Fibroblast of lung (primary cell): ENCODE measurements around the gene ARL4D. TPM values are rescaled to one million over a fixed set of nuclear protein-coding genes. Genes with fewer than 3 reads are reported as not detected.

Experiments
- DNase-seq, 2 donors: peaks; one replicate each; pipeline versions ENCODE4 v3.0.0 to v3.0.0-alpha.2; 2010; ENCODE audit warnings: low read depth in 2 of 2
- H2AFZ ChIP-seq: 2 replicates; pipeline ENCODE4 v1.5.1; 2012; ENCODE audit warnings: low read length, control low read depth, inconsistent platforms
- H3K27ac ChIP-seq: 2 replicates; pipeline ENCODE4 v1.5.1; 2011; ENCODE audit warnings: low read length, control low read depth; ENCODE audit not compliant: insufficient read depth
- H3K27me3 ChIP-seq: 2 replicates; pipeline ENCODE4 v1.5.1; 2011; ENCODE audit warnings: mild to moderate bottlenecking, low read length; ENCODE audit not compliant: control insufficient read depth, insufficient read depth
- H3K36me3 ChIP-seq: 2 replicates; pipeline ENCODE4 v1.5.1; 2011; ENCODE audit warnings: low read length; ENCODE audit not compliant: control insufficient read depth, insufficient read depth
- H3K4me1 ChIP-seq: 2 replicates; pipeline ENCODE4 v1.5.1; 2011; ENCODE audit warnings: low read length; ENCODE audit not compliant: control insufficient read depth, insufficient read depth; ENCODE audit errors: extremely low read depth
- H3K4me2 ChIP-seq: 2 replicates; pipeline ENCODE4 v1.5.1; 2011; ENCODE audit warnings: low read length, control low read depth; ENCODE audit not compliant: insufficient read depth; ENCODE audit errors: extremely low read depth
- H3K4me3 ChIP-seq, 4 experiments: fragments of 200-600 bp in 1 of 4; sonication (generic) in 1 of 4; replicated peaks in 1 of 4; 2 replicates each; pipeline ENCODE4 v1.5.1; 2011 to 2016; ENCODE audit warnings: low read length in 4 of 4, low read depth in 3 of 4, mild to moderate bottlenecking in 3 of 4, control low read depth in 2 of 4, inconsistent platforms in 1 of 4, mixed read lengths in 1 of 4; ENCODE audit not compliant: insufficient read depth in 1 of 4; ENCODE audit errors: control extremely low read depth in 1 of 4
- H3K79me2 ChIP-seq: 2 replicates; pipeline ENCODE4 v1.5.1; 2012; ENCODE audit warnings: mild to moderate bottlenecking, low read length, inconsistent platforms; ENCODE audit not compliant: control insufficient read depth, insufficient read depth
- H3K9ac ChIP-seq: 2 replicates; pipeline ENCODE4 v1.5.1; 2011; ENCODE audit warnings: mild to moderate bottlenecking, low read length, control low read depth; ENCODE audit not compliant: insufficient read depth
- H3K9me3 ChIP-seq: 2 replicates; pipeline ENCODE4 v1.5.1; 2012; ENCODE audit warnings: low read depth, low read length; ENCODE audit not compliant: control insufficient read depth, insufficient read depth
- H4K20me1 ChIP-seq: 2 replicates; pipeline ENCODE4 v1.5.1; 2011; ENCODE audit warnings: low read length; ENCODE audit not compliant: control insufficient read depth, insufficient read depth; ENCODE audit errors: extremely low read depth
- EZH2 ChIP-seq: IDR thresholded peaks from 2 replicates; pipeline ENCODE4 v1.5.1; 2012; ENCODE audit warnings: low read length, control low read depth, mild to moderate bottlenecking; ENCODE audit errors: missing control alignments
- polyA plus RNA-seq, 2 donors: library from polyadenylated mRNA; depleted of rRNA in 1 of 2; stranded (reverse) in 1 of 2; unstranded in 1 of 2; fragments of >200 nt; gene quantifications; 2 replicates each; pipeline ENCODE4 v1.2.1, GENCODE V29; 2011 to 2012; ENCODE audit warnings: missing spikeins in 1 of 2
- total RNA-seq: library from RNA; depleted of rRNA; stranded (reverse); fragments of >200 nt; gene quantifications from 2 replicates; pipeline ENCODE4 v1.2.1, GENCODE V29; 2014
- TF ChIP-seq, protein P1 (sequence below), 2 donors: IDR thresholded peaks in 1 of 2; conservative IDR thresholded peaks in 1 of 2; 1 replicate in 1 of 2; 2 replicates in 1 of 2; pipeline ENCODE4 v1.5.1; 2011 to 2012; ENCODE audit warnings: low read length in 2 of 2, control low read depth in 1 of 2, inconsistent platforms in 1 of 2, low read depth in 1 of 2, mild to moderate bottlenecking in 1 of 2

ARL4D gene
- total and polyA plus RNA-seq, 2 donors (not counting 1 experiment from before 2014, with no cell fraction given), result 12.5 to 46.4 TPM

GRCh38 chr17:43367737-43368242, 31.0 kb upstream of the ARL4D start:
- Histone ChIP-seq H2AFZ (no peak overlapping the region), H3K27me3 (no peaks in the 10 kb centered on the region), H3K4me1 (peaks cover 7% of the 10 kb centered on the region), H4K20me1 (no peaks in the 10 kb centered on the region), H3K9ac (peak overlapping the region; percentile 75), H3K36me3 (no peaks in the 10 kb centered on the region), H3K4me3 (peak overlapping the region; percentile 17 to 44 (median 34)), H3K79me2 (no peaks in the 10 kb centered on the region), H3K9me3 (no peaks in the 10 kb centered on the region), H3K4me2 (peak overlapping the region; percentile 95), H3K27ac (peak overlapping the region; percentile 98)
- DNase-seq, result peak; percentile 94 to 97
- TF ChIP-seq EZH2, result no peak
- TF ChIP-seq, protein P1, sequence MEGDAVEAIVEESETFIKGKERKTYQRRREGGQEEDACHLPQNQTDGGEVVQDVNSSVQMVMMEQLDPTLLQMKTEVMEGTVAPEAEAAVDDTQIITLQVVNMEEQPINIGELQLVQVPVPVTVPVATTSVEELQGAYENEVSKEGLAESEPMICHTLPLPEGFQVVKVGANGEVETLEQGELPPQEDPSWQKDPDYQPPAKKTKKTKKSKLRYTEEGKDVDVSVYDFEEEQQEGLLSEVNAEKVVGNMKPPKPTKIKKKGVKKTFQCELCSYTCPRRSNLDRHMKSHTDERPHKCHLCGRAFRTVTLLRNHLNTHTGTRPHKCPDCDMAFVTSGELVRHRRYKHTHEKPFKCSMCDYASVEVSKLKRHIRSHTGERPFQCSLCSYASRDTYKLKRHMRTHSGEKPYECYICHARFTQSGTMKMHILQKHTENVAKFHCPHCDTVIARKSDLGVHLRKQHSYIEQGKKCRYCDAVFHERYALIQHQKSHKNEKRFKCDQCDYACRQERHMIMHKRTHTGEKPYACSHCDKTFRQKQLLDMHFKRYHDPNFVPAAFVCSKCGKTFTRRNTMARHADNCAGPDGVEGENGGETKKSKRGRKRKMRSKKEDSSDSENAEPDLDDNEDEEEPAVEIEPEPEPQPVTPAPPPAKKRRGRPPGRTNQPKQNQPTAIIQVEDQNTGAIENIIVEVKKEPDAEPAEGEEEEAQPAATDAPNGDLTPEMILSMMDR (conservative IDR thresholded peaks at IDR 0.05 in 1 of 2, IDR thresholded peaks at IDR 0.05 in 1 of 2; ENCODE audit: low read depth in 1 of 2, low read length in 2 of 2), result no peak

DNA sequence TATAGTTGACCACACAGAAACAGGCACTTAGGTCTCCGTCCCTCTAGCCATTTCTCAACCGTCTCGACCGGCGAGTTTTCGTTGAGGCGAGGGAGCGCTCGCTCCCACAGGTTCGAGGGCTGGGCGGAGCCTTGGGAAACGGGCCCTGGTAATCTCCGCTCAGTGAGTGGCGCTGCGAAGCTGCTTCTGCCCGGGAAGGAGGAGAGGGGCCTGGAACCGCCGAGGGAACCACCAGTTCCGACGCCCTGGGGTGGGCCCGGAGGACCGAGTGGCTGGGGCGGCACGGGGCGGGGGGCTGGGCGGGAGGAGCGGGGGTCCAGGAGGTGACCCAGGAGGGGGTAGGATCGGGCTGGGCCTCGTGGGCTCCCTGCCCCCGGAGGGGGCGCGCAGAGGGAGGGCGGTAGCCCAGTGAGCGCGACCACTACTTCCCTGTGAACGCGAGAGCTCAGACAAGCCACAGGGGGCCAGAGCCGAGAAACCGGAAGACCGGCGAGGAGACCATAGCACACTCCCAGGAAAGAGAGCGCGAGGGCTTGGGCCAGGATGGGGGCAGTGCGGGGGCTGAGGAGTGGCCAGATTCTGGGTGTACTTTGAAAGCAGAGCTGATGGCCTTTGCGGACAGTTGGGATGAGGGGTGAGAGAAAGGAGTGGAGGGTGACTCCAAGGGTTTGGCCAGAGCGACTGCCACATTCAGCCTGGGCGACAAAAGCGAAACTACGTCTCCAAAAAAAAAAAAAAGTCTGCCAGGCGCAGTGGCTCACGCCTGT, 29.9 kb upstream of the ARL4D start:
- H4K20me1 ChIP-seq, result no peaks in the 10 kb centered on the region
- peak overlapping the region; percentile 38 to 43 (median 41) for H3K4me3 ChIP-seq
- peak overlapping the region; percentile 78 for H3K9ac ChIP-seq
- DNase-seq, result peak; percentile 78 to 86
- H3K9me3 ChIP-seq, result no peaks in the 10 kb centered on the region
- H3K27me3 ChIP-seq, result no peaks in the 10 kb centered on the region
- peak overlapping the region; percentile 98 for H3K27ac ChIP-seq
- peak overlapping the region; percentile 95 for H3K4me2 ChIP-seq
- peak overlapping the region; percentile 81 for H2AFZ ChIP-seq
- H3K79me2 ChIP-seq, result no peaks in the 10 kb centered on the region
- TF ChIP-seq, protein P1 (conservative IDR thresholded peaks at IDR 0.05 in 1 of 2, IDR thresholded peaks at IDR 0.05 in 1 of 2; ENCODE audit: low read depth in 1 of 2, low read length in 2 of 2), result no peak
- no peak for TF ChIP-seq EZH2
- H3K36me3 ChIP-seq, result no peaks in the 10 kb centered on the region
- H3K4me1 ChIP-seq, result peaks cover 7% of the 10 kb centered on the region

GRCh38 chr17:43369986-43370385, 28.8 kb upstream of the ARL4D start:
- Histone ChIP-seq H3K79me2 (no peaks in the 10 kb centered on the region), H3K9ac (no peak overlapping the region), H3K9me3 (no peaks in the 10 kb centered on the region), H3K27me3 (no peaks in the 10 kb centered on the region), H3K4me3 (peak overlapping the region in 1 of 4 experiments; percentile 13), H4K20me1 (no peaks in the 10 kb centered on the region), H3K4me1 (peaks cover 7% of the 10 kb centered on the region), H3K4me2 (peak overlapping the region; percentile 49), H3K27ac (peak overlapping the region; percentile 98), H3K36me3 (no peaks in the 10 kb centered on the region), H2AFZ (no peak overlapping the region)
- no peak for DNase-seq
- TF ChIP-seq, protein P1 (conservative IDR thresholded peaks at IDR 0.05 in 1 of 2, IDR thresholded peaks at IDR 0.05 in 1 of 2; ENCODE audit: low read depth in 1 of 2, low read length in 2 of 2), result no peak
- TF ChIP-seq EZH2, result no peak
